OCI-M1 (cell line): ENCODE results near the gene BTBD16.

Experiments used
- DNase-seq: peaks from one replicate; lab custom pipeline; 2025; lab: John Stamatoyannopoulos, UW

BTBD16 gene

GRCh38 chr10:122311716-122312115 lies 40.6 kb downstream of the BTBD16 start:
- DNase-seq: no peak

DNA sequence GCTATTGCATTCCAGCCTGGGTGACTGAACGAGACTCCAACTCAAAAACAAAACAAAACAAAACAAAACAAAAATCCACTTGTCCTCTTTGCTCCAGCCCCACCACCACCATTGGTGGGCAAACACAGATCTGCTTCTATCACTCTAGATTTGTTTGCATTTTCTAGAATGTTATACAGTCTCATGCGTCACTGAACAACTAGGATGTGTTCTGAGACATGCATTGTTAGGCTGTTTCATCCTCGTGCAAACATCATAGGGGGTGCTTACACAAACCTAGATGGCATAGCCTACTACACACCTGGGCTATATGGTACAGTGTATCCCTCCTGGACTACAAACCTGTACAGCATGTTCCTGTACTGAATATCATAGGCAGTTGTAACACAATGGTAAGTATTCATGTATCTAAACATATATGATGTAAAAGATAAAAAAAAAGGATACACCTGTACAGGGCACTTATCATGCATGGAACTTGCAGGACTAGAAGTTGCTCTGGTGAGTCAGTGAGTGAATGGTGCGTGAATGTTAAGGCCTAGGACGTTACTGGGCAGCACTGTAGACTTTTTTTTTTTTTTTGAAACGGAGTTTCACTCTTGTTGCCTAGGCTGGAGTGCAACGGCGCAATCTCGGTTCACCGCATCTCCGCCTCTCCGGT lies 45.3 kb downstream of the BTBD16 start:
- no peak for DNase-seq

GRCh38 chr10:122321960-122322359 lies 50.9 kb downstream of the BTBD16 start:
- DNase-seq: no peak

GRCh38 chr10:122323189-122323588 lies 52.1 kb downstream of the BTBD16 start:
- no peak for DNase-seq

DNA sequence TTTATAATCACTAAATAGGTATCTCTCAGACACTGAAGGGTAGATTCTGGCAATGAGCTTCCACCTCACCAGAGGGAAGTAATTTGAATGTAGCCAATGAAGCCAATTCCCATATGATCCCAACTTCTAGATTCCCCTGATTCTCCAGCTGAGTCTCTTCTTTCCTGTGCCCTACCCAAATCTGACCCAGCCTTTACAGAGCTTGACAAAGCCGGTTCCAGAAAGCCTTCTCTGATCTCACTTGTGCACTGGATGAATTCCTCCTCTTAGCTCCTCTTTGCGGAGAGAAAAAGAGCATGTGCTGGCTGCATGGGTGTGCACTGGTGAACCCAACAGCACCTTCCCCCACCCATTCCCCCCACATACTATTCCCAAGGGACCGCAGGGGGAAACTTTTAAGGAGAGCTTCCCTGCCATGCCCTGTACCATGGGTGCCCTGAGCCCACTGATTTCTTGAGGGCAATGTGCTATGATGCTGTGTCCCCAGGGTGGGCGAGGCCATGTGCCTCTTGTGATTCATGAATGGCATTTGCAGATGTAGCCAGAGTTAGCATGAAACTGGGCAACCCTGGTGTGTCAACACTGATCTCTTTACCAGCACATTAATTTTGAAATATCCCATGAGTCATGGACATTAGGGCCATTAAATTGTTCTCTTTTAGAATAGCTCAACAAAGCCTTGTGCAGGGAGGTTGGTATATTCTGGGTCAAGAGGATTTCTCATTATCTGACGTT lies 53.0 kb downstream of the BTBD16 start:
- no peak for DNase-seq

DNA sequence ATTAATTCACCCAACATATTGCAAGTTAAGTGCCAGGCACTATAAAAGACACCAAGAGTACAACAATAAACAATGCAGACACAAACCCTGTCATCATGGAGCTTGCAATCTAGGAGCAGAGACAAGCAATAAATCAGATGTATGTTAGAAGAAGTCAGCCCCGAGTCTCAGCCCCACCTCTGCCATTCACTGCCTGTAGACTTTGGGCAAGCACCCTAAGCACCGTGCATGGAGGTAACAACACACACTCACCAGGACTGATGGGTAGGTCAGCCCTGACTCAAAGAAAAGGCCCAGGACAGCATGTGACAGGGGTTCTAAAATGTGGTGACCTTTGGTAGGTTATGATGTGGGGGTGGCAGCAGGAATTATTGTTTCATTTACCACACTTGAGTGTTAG lies 54.1 kb downstream of the BTBD16 start:
- DNase-seq: no peak

GRCh38 chr10:122326385-122326784 lies 55.3 kb downstream of the BTBD16 start:
- no peak for DNase-seq

DNA sequence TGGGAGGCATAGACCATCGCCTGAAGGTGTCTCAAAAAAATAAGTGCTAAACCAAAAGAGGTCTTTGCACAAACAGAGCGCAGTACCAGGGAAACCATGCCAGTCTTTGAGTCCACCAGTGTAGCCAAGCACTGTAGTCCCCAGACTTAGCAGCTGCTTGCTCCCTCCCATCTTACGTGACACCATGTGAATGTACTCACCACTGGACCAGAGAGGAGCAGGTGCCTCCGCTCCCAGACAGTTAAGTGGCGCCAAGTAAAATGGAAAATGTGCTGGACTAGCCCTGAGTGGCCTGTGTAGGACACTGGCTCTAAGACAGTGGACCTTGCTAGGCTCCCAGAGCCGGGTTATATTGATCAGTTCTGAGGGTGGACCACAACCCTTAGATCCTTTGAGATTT lies 55.7 kb downstream of the BTBD16 start:
- no peak for DNase-seq

DNA sequence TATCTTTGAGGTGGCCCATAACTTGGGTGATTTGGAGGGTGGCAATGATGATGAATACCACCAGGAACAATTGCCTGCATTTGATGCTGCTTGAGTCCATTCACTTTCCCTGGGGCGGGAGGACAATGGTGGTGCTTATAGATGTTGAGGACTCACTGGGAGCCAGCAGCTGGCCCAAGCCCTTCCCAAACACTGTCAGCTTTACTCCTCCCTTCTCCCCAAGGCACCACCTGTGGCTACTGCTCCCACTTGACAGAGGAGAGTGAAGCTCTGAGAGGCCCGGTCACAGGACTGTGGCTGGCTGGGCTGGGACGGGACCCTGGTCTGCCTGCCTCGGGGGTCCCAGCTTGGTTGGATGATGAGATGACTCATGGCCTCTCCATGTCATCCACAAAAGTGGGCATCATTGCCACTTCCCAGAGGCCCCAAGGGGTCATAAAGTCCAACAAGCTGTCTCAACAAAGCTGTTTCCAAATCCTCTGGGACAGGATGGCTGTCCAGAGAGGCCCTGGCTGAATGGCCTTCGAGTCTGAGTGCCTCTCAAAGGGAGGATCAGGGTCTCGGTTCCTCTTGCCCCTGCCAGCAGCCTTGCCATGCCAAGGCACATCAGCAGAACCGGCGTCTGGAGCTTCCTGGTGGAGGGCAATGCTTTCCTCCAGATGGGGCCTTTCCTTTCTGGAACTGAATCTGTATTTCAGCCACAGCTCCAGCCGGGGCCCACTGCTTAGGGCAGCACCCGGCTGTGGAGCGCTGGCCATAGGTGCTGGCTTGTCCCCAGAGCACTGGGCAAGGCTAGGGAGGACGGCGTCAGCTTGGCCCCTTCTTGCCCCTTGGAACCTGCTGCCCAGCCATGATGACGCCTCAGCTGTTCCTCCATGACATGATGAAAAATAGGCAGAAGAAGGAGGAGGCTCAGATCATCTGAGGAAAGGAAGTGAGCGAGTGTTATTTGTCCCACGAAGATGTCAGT lies 56.4 kb downstream of the BTBD16 start:
- no peak for DNase-seq

DNA sequence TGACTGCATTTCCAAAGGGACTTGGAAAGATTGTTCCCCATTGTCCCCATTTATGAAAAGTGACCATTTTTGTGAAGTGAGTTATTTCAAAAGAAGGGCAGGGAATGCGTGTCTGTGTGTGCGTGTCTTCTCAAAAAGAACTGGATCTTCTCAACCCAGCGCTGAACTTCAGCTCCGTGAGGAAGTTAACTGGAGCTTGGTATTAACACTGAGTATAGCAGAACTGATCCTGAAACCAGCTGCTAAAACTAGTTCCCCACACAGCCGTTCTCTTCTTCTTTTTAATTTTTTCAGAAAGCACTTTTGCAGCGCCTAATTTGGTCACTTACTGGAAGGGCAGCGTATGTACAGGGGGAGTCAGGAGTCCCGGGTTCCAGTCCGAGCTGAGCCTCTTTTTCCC lies 57.6 kb downstream of the BTBD16 start:
- DNase-seq: no peak

GRCh38 chr10:122329416-122329815 lies 58.3 kb downstream of the BTBD16 start:
- no peak for DNase-seq

DNA sequence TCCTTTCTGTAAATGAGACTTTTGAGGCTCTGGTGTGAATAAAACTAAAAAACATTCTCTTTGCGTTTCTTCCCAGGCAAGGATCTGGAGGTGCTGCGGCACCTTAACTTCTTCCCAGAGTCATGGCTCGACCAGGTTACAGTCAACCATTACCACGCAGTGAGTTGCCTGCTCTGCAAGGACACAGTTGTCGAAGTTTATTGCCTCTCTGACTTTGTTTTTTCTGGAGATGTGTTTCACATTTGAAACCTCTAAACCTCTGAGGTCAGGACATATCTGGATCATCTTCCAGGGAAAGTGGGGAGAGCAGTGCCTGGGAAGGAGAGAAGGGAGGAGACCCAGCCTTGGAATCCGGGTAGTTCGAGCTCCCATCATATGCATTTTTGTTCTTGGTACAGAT lies 60.0 kb downstream of the BTBD16 start:
- no peak for DNase-seq

DNA sequence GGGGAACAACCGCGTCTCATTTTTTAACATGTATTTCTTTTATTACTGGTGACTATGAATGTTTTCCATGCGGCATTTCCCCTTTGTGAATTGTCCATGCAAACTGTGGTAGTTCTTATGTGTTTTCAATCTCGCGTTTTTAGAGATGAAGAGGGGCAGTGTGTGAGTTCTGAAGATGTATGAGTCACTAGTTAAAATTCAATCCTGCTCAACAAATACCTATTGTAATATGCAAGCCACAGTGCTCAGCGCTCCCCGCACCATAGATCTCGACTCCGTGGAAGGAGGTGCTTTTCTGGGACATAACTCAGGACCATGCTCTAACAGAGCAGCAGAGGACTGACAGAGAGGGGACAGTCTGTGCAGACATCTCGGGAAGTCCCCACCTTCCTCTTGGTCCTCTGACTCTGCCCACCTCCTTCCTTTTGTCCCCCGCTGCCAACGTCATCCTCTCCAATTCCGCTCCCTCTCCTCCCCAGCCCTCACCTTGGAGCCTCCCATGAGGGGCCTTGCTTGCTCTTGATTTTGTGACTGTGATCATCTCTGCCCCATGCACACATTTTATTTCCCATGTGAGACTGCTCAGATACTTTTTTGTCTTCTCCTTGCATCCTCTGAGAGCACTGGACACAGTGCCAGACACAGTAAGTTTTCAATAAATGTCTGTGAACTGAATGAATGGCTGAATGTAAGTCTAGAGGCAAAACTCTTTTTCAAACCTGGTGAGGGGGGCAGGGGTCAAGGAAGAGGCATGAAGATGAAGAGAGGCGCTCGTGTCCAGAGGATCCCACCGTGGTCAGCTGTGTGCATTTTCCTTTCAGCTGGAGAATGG lies 60.7 kb downstream of the BTBD16 start:
- DNase-seq: no peak

DNA sequence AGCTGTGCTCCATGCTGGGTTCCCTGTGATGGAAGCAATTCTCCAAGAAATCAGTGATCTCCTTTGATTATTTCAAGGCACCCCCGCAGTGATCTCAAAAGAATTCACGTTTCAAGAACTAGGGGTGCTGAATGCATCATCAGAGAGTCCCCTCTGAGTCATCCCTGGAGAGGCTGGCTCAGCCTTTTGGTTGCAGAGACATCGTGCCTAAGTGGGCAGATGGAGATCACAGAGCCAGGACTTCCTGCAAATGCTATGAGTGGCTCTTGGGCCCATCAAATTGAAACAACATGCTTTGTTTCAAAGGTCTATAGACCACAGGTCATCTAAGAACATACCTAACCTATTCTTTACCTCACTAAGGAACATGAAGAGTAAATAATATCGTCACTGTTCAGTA lies 61.9 kb downstream of the BTBD16 start:
- DNase-seq: no peak

DNA sequence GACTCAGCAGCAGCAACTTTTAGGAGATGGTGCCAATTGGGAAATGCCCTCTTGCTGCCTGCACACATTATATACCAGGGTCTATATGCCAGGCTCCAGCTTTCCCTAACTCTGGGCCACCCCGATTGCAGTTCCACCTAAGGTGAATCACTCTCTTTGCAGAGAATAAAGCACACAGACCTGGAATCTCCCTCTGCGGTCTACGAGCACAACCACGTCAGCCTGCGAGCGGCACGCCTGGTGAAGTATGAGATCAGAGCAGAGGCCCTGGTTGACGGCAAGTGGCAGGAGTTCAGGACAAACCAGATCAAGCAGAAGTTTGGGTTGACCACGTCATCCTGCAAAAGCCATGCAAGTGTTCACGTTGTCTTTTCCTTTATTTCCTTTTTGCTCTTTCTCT lies 65.2 kb downstream of the BTBD16 start:
- no peak for DNase-seq

DNA sequence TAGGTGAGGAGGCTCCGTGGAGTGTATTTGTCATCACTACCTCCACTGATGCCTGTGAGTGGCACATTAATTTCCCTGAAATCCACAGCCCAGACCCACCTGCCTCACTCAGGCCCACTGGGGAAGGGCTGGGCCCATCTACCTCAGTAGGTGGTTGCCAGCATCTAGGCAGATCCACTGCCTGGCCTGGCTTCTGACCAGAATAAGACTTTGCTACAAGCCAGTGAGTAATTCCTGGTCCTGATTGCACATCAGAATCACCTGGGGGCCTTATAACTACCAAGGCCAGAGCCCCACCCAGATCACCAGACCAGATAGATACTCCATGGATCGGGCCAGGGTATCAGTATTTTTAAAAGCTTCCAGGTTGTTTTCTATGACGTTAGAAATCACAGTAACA lies 65.9 kb downstream of the BTBD16 start:
- no peak for DNase-seq

DNA sequence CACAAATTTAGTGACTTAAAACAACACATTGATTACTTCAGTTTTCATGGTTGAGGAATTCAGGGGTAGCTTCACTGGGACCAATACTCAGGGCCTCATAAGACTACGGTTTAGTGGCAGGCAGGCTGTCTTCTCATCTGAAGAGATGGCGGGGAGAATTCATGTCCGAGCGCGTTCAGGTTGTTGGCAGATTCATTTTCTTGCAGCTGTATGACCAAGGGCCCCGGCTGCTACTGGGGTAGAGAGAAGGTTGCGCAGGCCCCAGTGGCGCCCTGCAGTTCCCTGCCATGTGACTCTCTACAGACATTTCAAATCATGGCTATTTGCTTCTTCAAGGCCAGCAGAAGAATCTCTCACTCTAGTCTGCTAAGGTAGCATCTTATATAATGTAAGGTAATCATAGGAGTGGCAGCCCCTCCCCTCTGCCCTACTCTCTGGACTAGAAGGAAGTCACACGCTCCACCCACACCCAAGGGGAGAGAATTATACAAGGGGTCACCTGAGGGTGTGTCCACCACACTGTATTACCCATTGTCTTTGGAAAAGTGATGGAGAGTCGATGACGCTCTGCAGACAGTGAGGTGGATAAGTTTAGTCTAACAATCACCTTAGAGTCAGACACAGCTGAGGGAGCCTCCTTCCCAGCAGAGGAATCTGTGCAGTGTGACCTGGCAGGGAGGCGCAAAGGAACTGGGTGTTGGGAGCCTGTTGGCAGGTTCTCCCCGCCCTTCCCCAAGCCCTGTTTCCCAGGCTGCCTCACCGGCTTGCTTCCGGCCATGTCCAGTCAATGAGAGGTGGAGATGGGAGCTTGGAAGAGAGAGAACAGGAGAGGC lies 67.7 kb downstream of the BTBD16 start:
- DNase-seq: no peak

DNA sequence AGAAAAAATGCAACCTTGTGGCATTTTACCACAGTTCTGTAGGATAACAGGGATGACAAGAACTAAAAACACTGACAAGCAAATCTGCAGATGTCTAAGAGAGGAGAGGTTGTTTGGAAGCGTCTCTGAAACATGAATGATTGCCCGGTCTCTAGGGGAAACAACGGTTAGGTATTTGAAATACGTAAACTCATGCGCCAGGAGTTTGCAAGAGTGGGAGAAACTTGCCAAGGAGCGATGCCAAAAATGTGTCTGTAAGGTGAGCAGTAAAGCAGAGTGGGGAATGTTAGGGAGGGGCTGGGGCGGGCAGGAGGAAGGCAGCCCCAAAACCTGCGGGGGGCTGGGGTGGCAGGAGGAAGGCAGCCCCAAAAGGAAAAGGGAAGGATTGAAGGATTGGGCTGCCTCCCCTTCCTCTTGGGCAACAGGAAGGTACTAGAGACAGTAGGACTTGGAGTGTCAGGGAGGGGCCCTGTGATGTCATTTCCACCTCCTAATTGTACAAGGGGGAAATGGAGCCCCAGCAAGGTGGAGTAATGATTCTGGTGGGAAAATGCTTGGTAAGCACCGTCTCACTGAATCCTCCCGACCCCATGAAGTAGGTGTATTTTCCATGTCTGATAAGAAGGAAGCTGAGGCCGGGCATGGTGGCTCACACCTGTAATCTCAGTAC lies 70.2 kb downstream of the BTBD16 start:
- DNase-seq: no peak

DNA sequence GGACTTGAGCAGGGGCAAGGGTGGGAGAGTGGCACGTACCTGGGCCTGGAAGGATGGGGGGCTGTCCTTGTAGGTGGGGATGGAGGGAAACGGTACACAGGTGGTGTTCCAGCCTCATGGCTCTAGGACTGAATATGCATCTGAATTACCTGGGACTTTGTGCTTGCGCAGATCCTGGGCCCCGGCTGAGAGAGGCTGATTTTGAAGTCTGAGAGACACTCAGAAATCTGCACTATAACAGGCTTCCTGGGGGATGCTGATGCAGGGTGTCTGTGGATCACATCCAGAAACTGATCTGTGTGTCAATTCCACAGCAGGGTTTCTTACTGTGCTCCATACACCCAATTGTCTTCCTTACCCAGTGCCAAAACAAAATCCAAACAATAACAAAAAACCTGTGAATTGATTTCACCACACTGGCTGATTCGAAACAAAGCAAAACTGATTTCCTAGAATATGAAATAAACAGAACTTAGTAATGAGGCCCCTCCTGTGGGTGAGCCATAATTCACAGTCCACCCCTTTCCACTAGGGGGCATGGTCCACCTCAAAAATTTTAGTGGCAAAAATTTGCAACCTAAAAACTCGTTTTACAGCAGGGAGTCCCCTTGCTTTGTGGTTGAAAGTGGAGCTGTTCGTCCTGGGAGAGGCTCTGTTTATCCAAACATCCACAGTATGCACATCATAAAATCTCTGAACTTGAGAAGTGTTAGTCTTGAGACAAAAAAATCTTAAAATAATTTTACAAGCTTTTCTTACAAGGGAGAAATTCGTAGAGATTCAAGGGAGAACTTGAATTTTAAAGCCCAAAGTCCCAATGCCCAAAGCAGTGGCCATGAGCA lies 71.4 kb downstream of the BTBD16 start:
- peak; percentile 60 for DNase-seq
